Measurements from ENCODE around the gene OR2D3. TPM values are rescaled to one million over a fixed set of nuclear protein-coding genes. Genes with fewer than 3 reads are reported as not detected.
"Not testable (repeated sequence)": the region's sequence is repeated elsewhere in the genome, so short reads cannot be mapped to it uniquely, and the experiment has no call there.

Gene OR2D3
- total RNA-seq, 1 donor from 2014 or later = not detected

GRCh38 chr11:6898911-6899310, 21.9 kb upstream of the OR2D3 start:
- H3K36me3 Mint-ChIP-seq = no peaks in the 10 kb centered on the region
- H3K4me1 Mint-ChIP-seq = no peaks in the 10 kb centered on the region
- DNase-seq (ENCODE audit: low spot score in 2 of 2, unreplicated experiment in 2 of 2) = no peak
- no peak for TF ChIP-seq CTCF (IDR thresholded peaks at IDR 0.05; ENCODE audit: unreplicated experiment)
- H3K9me3 Mint-ChIP-seq = no peaks in the 10 kb centered on the region
- no peak overlapping the region for H3K4me3 Mint-ChIP-seq
- H3K27ac Mint-ChIP-seq = no peak overlapping the region
- no peaks in the 10 kb centered on the region for H3K27me3 Mint-ChIP-seq (ENCODE audit: low read depth)

- TF ChIP-seq CTCF (IDR thresholded peaks at IDR 0.05; ENCODE audit: unreplicated experiment) = no peak
- H3K27ac Mint-ChIP-seq = no peak overlapping the region
- DNase-seq (ENCODE audit: low spot score in 2 of 2, unreplicated experiment in 2 of 2) = no peak
- no peaks in the 10 kb centered on the region for H3K4me1 Mint-ChIP-seq
- peaks cover 8% of the 10 kb centered on the region for H3K9me3 Mint-ChIP-seq
- H3K4me3 Mint-ChIP-seq = no peak overlapping the region
- no peaks in the 10 kb centered on the region for H3K36me3 Mint-ChIP-seq
- no peaks in the 10 kb centered on the region for H3K27me3 Mint-ChIP-seq (ENCODE audit: low read depth)
Measured at GRCh38 chr11:6900327-6900999, 20.3 kb upstream of the OR2D3 start.

DNA sequence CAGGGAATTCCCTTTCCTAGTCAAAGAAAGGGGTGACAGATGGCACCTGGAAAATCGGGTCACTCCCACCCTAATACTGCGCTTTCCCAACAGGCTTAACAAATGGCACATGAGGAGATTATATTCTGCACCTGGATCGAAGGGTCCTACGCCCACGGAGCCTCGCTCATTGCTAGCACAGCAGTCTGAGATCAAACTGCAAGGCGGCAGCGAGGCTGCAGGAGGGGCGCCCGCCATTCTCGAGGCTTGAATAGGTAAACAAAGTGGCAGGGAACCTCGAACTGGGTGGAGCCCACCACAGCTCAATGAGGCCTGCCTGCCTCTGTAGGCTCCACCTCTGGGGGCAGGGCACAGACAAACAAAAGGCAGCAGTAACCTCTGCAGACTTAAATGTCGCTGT, 16.0 kb upstream of the OR2D3 start:
- not testable (repeated sequence) for H3K36me3 Mint-ChIP-seq; H3K4me1 Mint-ChIP-seq; H3K27me3 Mint-ChIP-seq (ENCODE audit: low read depth); H3K4me3 Mint-ChIP-seq; DNase-seq (ENCODE audit: low spot score in 2 of 2, unreplicated experiment in 2 of 2); H3K27ac Mint-ChIP-seq
- H3K9me3 Mint-ChIP-seq = peaks cover 15% of the 10 kb centered on the region

DNA sequence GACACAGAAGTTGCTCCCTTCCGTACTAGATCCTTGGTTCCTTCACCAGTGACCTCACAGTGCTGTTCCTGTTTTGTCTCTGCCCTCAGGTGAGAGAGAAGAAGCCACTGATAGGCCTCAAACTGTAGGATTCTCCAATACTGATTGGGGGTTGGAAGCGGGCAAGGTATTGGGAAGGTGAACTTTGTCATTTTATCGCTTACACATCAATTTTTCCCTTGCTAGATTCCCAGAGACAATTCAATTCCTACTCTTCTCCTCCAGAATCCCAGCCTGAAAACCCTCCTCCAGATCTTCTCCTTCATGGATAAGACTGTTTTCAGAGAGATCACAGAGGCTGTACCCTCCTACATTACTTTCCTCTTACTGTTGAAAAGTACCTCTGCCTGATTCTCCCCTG, 9.4 kb upstream of the OR2D3 start:
- TF ChIP-seq CTCF (IDR thresholded peaks at IDR 0.05; ENCODE audit: unreplicated experiment) = no peak
- H3K4me3 Mint-ChIP-seq = no peak overlapping the region
- DNase-seq (ENCODE audit: low spot score in 2 of 2, unreplicated experiment in 2 of 2) = no peak
- no peaks in the 10 kb centered on the region for H3K27me3 Mint-ChIP-seq (ENCODE audit: low read depth)
- no peaks in the 10 kb centered on the region for H3K4me1 Mint-ChIP-seq
- no peak overlapping the region for H3K27ac Mint-ChIP-seq
- peaks cover 4% of the 10 kb centered on the region for H3K9me3 Mint-ChIP-seq
- no peaks in the 10 kb centered on the region for H3K36me3 Mint-ChIP-seq

DNA sequence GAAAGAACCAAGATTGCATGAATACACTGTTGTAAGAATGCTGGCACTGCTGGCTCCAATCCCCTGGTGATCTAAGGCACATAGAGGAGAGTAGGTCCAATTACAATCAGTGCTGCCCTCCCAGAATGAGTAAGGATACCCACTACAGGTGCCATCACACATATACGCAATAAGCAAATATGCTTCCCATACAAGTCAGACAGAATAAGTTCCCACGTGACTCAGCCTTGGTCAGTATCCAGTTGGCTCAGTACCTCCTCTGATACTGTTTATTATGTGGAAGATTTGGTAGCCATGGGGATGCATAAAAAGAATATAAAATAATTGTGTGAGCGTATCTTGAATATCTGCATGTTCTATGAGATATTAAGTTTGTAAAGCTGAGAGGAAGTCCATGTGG, 8.9 kb upstream of the OR2D3 start:
- Mint-ChIP-seq H3K4me3 (no peak overlapping the region), H3K9me3 (peaks cover 4% of the 10 kb centered on the region), H3K27me3 (ENCODE audit: low read depth) (no peaks in the 10 kb centered on the region), H3K36me3 (no peaks in the 10 kb centered on the region), H3K4me1 (no peaks in the 10 kb centered on the region), H3K27ac (no peak overlapping the region)
- DNase-seq (ENCODE audit: low spot score in 2 of 2, unreplicated experiment in 2 of 2) = no peak
- no peak for TF ChIP-seq CTCF (IDR thresholded peaks at IDR 0.05; ENCODE audit: unreplicated experiment)

- H3K4me3 Mint-ChIP-seq = no peak overlapping the region
- H3K27me3 Mint-ChIP-seq (ENCODE audit: low read depth) = no peaks in the 10 kb centered on the region
- H3K27ac Mint-ChIP-seq = no peak overlapping the region
- no peaks in the 10 kb centered on the region for H3K36me3 Mint-ChIP-seq
- TF ChIP-seq CTCF (IDR thresholded peaks at IDR 0.05; ENCODE audit: unreplicated experiment) = no peak
- no peaks in the 10 kb centered on the region for H3K9me3 Mint-ChIP-seq
- H3K4me1 Mint-ChIP-seq = no peaks in the 10 kb centered on the region
- DNase-seq (ENCODE audit: low spot score in 2 of 2, unreplicated experiment in 2 of 2) = no peak
Measured at GRCh38 chr11:6919698-6920097, 1.1 kb upstream of the OR2D3 start.
